H1 (cell line): ENCODE measurements around the gene CCDC110. TPM values are rescaled to one million over a fixed set of nuclear protein-coding genes. Genes with fewer than 3 reads are reported as not detected.

Source experiments
- CTCF ChIA-PET: fragments of 300-600 bp; sonication (Branson Sonifier 250); formaldehyde crosslinking; loops from one replicate; lab custom pipeline; 2021; ENCODE audit not compliant: partially characterized antibody; lab: Charles Lee
- POLR2A ChIA-PET: fragments of 300-600 bp; sonication (Branson Sonifier 250); formaldehyde crosslinking; loops from one replicate; lab custom pipeline; 2021; ENCODE audit warnings: inconsistent platforms; ENCODE audit not compliant: partially characterized antibody; lab: Charles Lee
- DNase-seq, 2 experiments: peaks; one replicate each; pipeline versions ENCODE4 v3.0.0 to v3.0.0-alpha.2; 2010 to 2022; ENCODE audit warnings: low spot score in 2 of 2, low read depth in 1 of 2, mixed read lengths in 1 of 2
- FAIRE-seq: peaks from 2 replicates; lab custom pipeline; 2011; peaks lifted over from hg19 to GRCh38; lab: Jason Lieb, UNC
- H2AFZ ChIP-seq: 2 replicates; pipeline ENCODE4 v1.8.1; 2012; ENCODE audit warnings: low read length, inconsistent platforms
- H2AK5ac ChIP-seq: 2 replicates; pipeline ENCODE4 v1.6.1; 2013; ENCODE audit warnings: low read depth, low read length
- H2BK120ac ChIP-seq: replicated peaks from 2 replicates; pipeline ENCODE3; 2013; ENCODE audit warnings: low read depth, low read length, inconsistent platforms
- H2BK12ac ChIP-seq: 2 replicates; pipeline ENCODE4 v1.6.1; 2013; ENCODE audit warnings: low read depth, low read length
- H2BK15ac ChIP-seq: 2 replicates; pipeline ENCODE4 v1.6.1; 2013; ENCODE audit warnings: low read length
- H2BK20ac ChIP-seq: 2 replicates; pipeline ENCODE4 v1.6.1; 2013; ENCODE audit warnings: low read length
- H2BK5ac ChIP-seq: 2 replicates; pipeline ENCODE4 v1.6.1; 2013; ENCODE audit warnings: low read depth, low read length
- H3K14ac ChIP-seq: 2 replicates; pipeline ENCODE4 v1.6.1; 2013; ENCODE audit warnings: inconsistent platforms; ENCODE audit not compliant: insufficient read length
- H3K18ac ChIP-seq: 2 replicates; pipeline ENCODE4 v1.6.1; 2013; ENCODE audit warnings: low read length; ENCODE audit errors: extremely low read depth
- H3K23ac ChIP-seq: 2 replicates; pipeline ENCODE4 v1.6.1; 2013; ENCODE audit warnings: inconsistent platforms; ENCODE audit not compliant: insufficient read length
- H3K23me2 ChIP-seq: 2 replicates; pipeline ENCODE4 v1.6.1; 2013; ENCODE audit warnings: low read depth, low read length
- H3K27ac ChIP-seq: 2 replicates; pipeline ENCODE4 v1.6.1; 2011; ENCODE audit warnings: low read depth, low read length, inconsistent platforms
- H3K27me3 ChIP-seq, 4 experiments: replicated peaks in 1 of 4; 1 replicate in 1 of 4; 2 replicates in 3 of 4; pipeline versions ENCODE4 v1.6.1 to v1.8.1; 2011 to 2013; ENCODE audit warnings: low read length in 3 of 4, mild to moderate bottlenecking in 3 of 4, inconsistent platforms in 2 of 4, mixed read lengths in 2 of 4, moderate library complexity in 1 of 4; ENCODE audit not compliant: control insufficient read depth in 3 of 4, insufficient read depth in 3 of 4; ENCODE audit errors: extremely low read depth in 1 of 4
- H3K36me3 ChIP-seq, 4 experiments: 2 replicates each; pipeline versions ENCODE4 v1.6.1 to v1.8.1; 2011 to 2013; ENCODE audit warnings: mild to moderate bottlenecking in 4 of 4, low read length in 3 of 4, moderate library complexity in 2 of 4, control low read depth in 1 of 4, inconsistent platforms in 1 of 4; ENCODE audit not compliant: insufficient read depth in 4 of 4, control insufficient read depth in 2 of 4
- H3K4ac ChIP-seq: replicated peaks from 2 replicates; pipeline ENCODE3; 2013; ENCODE audit warnings: low read length, low read depth, mixed read lengths, inconsistent platforms; ENCODE audit not compliant: insufficient read length
- H3K4me1 ChIP-seq, 4 experiments: replicated peaks in 1 of 4; 1 replicate in 1 of 4; 2 replicates in 3 of 4; pipeline versions ENCODE4 v1.6.1 to v1.8.1; 2011 to 2013; ENCODE audit warnings: low read length in 3 of 4, inconsistent platforms in 2 of 4, mixed read lengths in 1 of 4; ENCODE audit not compliant: insufficient read depth in 4 of 4, control insufficient read depth in 3 of 4
- H3K4me2 ChIP-seq, 2 experiments: 2 replicates each; pipeline versions ENCODE4 v1.6.1 to v1.8.1; 2011 to 2013; ENCODE audit warnings: low read depth in 2 of 2, low read length in 2 of 2, control low read depth in 1 of 2, inconsistent platforms in 1 of 2, mild to moderate bottlenecking in 1 of 2; ENCODE audit not compliant: insufficient read depth in 1 of 2
- H3K4me3 ChIP-seq, 4 experiments: fragments of 200-600, 300-600 bp in 1 of 4; sonication (generic), shearing (Covaris generic), sonication (Bioruptor Twin) in 1 of 4; 2 replicates each; pipeline versions ENCODE4 v1.5.1 to v1.8.1; 2011 to 2016; ENCODE audit warnings: low read length in 4 of 4, low read depth in 3 of 4, control low read depth in 2 of 4, inconsistent platforms in 2 of 4, mild to moderate bottlenecking in 2 of 4, mixed read lengths in 1 of 4, moderate library complexity in 1 of 4; ENCODE audit not compliant: insufficient read depth in 2 of 4; ENCODE audit errors: extremely low read depth in 1 of 4
- H3K56ac ChIP-seq: replicated peaks from 2 replicates; pipeline ENCODE3; 2013; ENCODE audit warnings: low read depth, mild to moderate bottlenecking, mixed read lengths, low read length, inconsistent platforms; ENCODE audit not compliant: insufficient read length
- H3K79me1 ChIP-seq: 2 replicates; pipeline ENCODE4 v1.6.1; 2013; ENCODE audit warnings: low read depth, low read length, control low read depth
- H3K79me2 ChIP-seq, 2 experiments: 2 replicates each; pipeline versions ENCODE4 v1.6.1 to v1.8.1; 2012 to 2013; ENCODE audit warnings: low read length in 2 of 2, mild to moderate bottlenecking in 2 of 2, inconsistent platforms in 1 of 2; ENCODE audit not compliant: insufficient read depth in 2 of 2, control insufficient read depth in 1 of 2
- H3K9ac ChIP-seq, 4 experiments: replicated peaks in 1 of 4; 1 replicate in 1 of 4; 2 replicates in 3 of 4; pipeline versions ENCODE4 v1.6.1 to v1.8.1; 2011 to 2013; ENCODE audit warnings: low read depth in 3 of 4, low read length in 3 of 4, control low read depth in 2 of 4, mild to moderate bottlenecking in 2 of 4, moderate library complexity in 2 of 4, inconsistent platforms in 1 of 4; ENCODE audit errors: extremely low read depth in 1 of 4
- H3K9me3 ChIP-seq, 2 experiments: 2 replicates each; pipeline versions ENCODE4 v1.6.1 to v1.8.1; 2012 to 2013; ENCODE audit warnings: mild to moderate bottlenecking in 2 of 2, moderate library complexity in 2 of 2, control low read depth in 1 of 2, inconsistent platforms in 1 of 2, low read depth in 1 of 2, low read length in 1 of 2, mixed read lengths in 1 of 2; ENCODE audit not compliant: insufficient read depth in 2 of 2
- H4K20me1 ChIP-seq, 2 experiments: replicated peaks in 1 of 2; 2 replicates each; pipeline versions ENCODE3 to v1.8.1; 2011 to 2013; ENCODE audit warnings: inconsistent platforms in 2 of 2, low read length in 2 of 2, mild to moderate bottlenecking in 1 of 2; ENCODE audit not compliant: insufficient read depth in 2 of 2, control insufficient read depth in 1 of 2
- H4K5ac ChIP-seq: 2 replicates; pipeline ENCODE4 v1.6.1; 2013; ENCODE audit warnings: low read length, low read depth, mixed read lengths, inconsistent platforms; ENCODE audit not compliant: insufficient read length
- H4K8ac ChIP-seq: 2 replicates; pipeline ENCODE4 v1.8.0; 2013; ENCODE audit warnings: mild to moderate bottlenecking, moderate library complexity, low read length, inconsistent platforms; ENCODE audit not compliant: insufficient read depth; ENCODE audit errors: extremely low read depth
- H4K91ac ChIP-seq: replicated peaks from 2 replicates; pipeline ENCODE3; 2013; ENCODE audit warnings: low read length, mixed read lengths, inconsistent platforms; ENCODE audit not compliant: insufficient read length
- CEBPB ChIP-seq: IDR thresholded peaks from 2 replicates; pipeline ENCODE4 v1.6.1; 2012; ENCODE audit warnings: low read depth, low read length
- CHD1 ChIP-seq: IDR thresholded peaks from 2 replicates; pipeline ENCODE4 v1.6.1; 2012; ENCODE audit warnings: low read depth, low read length, improper control_type of control experiment
- POU5F1 ChIP-seq: IDR thresholded peaks from 2 replicates; pipeline ENCODE4 v1.6.1; 2011; ENCODE audit warnings: low read depth, mild to moderate bottlenecking, low read length, moderate library complexity
- TCF12 ChIP-seq: IDR thresholded peaks from 2 replicates; pipeline ENCODE4 v1.6.1; 2011; ENCODE audit warnings: low read depth, mild to moderate bottlenecking, low read length
- WGBS, 2 experiments: shearing (Covaris generic) in 1 of 2; methylation state at CpG; one replicate each; pipeline versions ENCODE4 v1.1.6 to v1.1.7; 2013 to 2015; ENCODE audit warnings: low lambda C conversion rate in 2 of 2, mixed read lengths in 2 of 2, inconsistent platforms in 1 of 2, low coverage in 1 of 2, missing lambda C conversion rate in 1 of 2; ENCODE audit not compliant: insufficient replicate concordance in 2 of 2, insufficient coverage in 1 of 2, insufficient read length in 1 of 2; ENCODE audit errors: extremely low coverage in 1 of 2, missing lambda C conversion rate in 1 of 2; 5-methylcytosine and 5-hydroxymethylcytosine counted together
- polyA plus RNA-seq, 7 experiments: library from polyadenylated mRNA; depleted of rRNA in 3 of 7; stranded (reverse) in 5 of 7; unstranded in 2 of 7; fragments of >200 nt in 5 of 7; fragments of 200-250 nt in 2 of 7; gene quantifications; 1 replicate in 5 of 7; 2 replicates in 1 of 7; 4 replicates in 1 of 7; pipeline versions ENCODE4 v1.2.1 to v1.2.3, GENCODE V29; 2011 to 2013; ENCODE audit warnings: missing spikeins in 2 of 7, mixed read lengths in 2 of 7
- total RNA-seq: library from RNA; stranded (reverse); fragmentation: NEBNext Ultra II Directional; extraction: Animal tissue kit (Norgen Biotek cat#: 25700); gene quantifications from 2 replicates; pipeline ENCODE4 v1.2.1, GENCODE V29; 2021

Gene CCDC110
- total and polyA plus RNA-seq, 2 of the 8 experiments (the other 6 are each of a cell fraction or from before 2014, with no cell fraction given), result 0.33 to 3.1 TPM

- 0 out of 4 replicates have a peak overlapping the region, but pooled peaks of 1 of the 2 experiments have one; percentile 22 for H3K4me2 ChIP-seq
- POLR2A ChIA-PET, result interaction anchor here (1.1 kb wide), 1 partner anchor 18 kb away, joined by 4 read pairs; no protein-coding TSS in a partner anchor
Observed at GRCh38 chr4:185480016-185480732, 8.6 kb upstream of the CCDC110 start.

More at GRCh38 chr4:185480016-185480732, 8.6 kb upstream of the CCDC110 start:
- no peak overlapping the region for H3K27ac ChIP-seq
- no peak overlapping the region for H2BK5ac ChIP-seq
- no peaks in the 10 kb centered on the region for H3K36me3 ChIP-seq
- DNase-seq (no peak), FAIRE-seq (no peak)
- no peak overlapping the region for H3K18ac ChIP-seq
- no peaks in the 10 kb centered on the region for H3K23me2 ChIP-seq
- H3K9ac ChIP-seq, result no peak overlapping the region
- peaks cover 12 to 43% (median 29%) of the 10 kb centered on the region in 4 experiments for H3K27me3 ChIP-seq
- TF ChIP-seq TCF12 (0 out of 2 replicates have a peak, but pooled peaks have one; percentile 33), CHD1 (no peak), CEBPB (0 out of 2 replicates have a peak, but pooled peaks have one; percentile 21), POU5F1 (no peak)
- H4K20me1 ChIP-seq, result no peaks in the 10 kb centered on the region
- no peaks in the 10 kb centered on the region for H3K9me3 ChIP-seq
- no peak overlapping the region for H2AK5ac ChIP-seq
- no peak overlapping the region for H2BK15ac ChIP-seq
- H3K79me1 ChIP-seq, result no peaks in the 10 kb centered on the region
- H4K8ac ChIP-seq, result no peak overlapping the region
- H4K91ac ChIP-seq, result no peak overlapping the region
- CTCF ChIA-PET, result interaction anchor here (0.6 to 1.4 kb wide), 3 partner anchors 118 to 545 kb away, joined by 3 to 7 read pairs (median 3); no protein-coding TSS in a partner anchor
- no peak overlapping the region for H2BK12ac ChIP-seq
- H3K79me2 ChIP-seq, result no peaks in the 10 kb centered on the region
- no peak overlapping the region for H2AFZ ChIP-seq
- H3K4ac ChIP-seq, result no peak overlapping the region
- H3K56ac ChIP-seq, result no peak overlapping the region
- no peak overlapping the region for H3K4me3 ChIP-seq
- H3K4me1 ChIP-seq, result peaks cover 0 to 8% (median 5%) of the 10 kb centered on the region in 4 experiments; a peak in 3 of 7 replicates
- no peak overlapping the region for H3K23ac ChIP-seq
- WGBS, 2 experiments, result 60% methylated on average over 15 of the region's 15 CpGs; no CpG with 5 or more reads in 1 of the 2 experiments
- H2BK20ac ChIP-seq, result no peak overlapping the region
- H4K5ac ChIP-seq, result no peak overlapping the region
- H3K14ac ChIP-seq, result no peak overlapping the region
- H2BK120ac ChIP-seq, result no peak overlapping the region
